GM19467 (cell line): ENCODE data around the gene PPP1R3C.

Experiments used
- ATAC-seq: cut with Tn5 transposase; IDR thresholded peaks from one replicate; pipeline ENCODE4 v1.9.1; 2021; ENCODE audit warnings: mild to moderate bottlenecking, moderate library complexity; ENCODE audit not compliant: unreplicated experiment

Gene PPP1R3C

DNA sequence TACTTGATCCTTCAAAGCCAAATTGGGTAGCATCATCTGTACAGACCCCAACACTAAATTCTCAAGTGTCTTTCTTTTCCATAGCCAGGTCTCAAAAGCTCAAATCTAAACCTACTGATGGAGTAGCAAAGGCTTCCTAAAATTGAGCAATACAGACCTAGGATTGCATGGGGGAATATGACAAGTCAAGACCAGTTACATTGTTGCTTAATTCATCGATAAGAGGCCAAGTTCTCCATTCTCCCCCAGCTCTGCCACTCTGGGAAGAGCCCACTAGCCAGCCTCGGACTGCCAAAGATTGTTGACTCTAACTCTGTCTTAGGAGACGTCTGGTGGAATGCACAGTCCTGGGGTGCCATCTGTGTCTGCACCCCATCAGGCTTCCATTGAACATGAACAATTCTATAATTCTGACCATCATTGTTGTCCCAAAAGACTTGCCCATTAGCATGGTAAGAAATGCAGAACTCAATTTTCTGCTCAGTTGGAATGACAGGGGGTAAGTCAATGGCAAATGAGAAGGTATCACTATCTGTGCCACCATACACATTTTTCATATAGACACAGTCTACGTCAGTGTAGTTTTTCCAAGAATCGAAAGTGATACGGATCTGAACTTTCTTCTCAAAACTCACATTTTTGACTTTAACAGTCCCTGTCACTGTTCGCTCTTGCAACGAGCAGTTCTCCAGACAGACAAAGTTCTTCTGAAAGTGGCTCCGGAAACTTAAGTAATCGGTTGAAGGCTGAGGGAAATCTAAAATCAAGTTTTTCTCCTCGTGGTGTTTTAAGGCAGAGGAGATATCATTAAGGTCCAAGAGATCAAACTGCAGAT, 2.9 kb downstream of the PPP1R3C start:
- ATAC-seq, result no peak

DNA sequence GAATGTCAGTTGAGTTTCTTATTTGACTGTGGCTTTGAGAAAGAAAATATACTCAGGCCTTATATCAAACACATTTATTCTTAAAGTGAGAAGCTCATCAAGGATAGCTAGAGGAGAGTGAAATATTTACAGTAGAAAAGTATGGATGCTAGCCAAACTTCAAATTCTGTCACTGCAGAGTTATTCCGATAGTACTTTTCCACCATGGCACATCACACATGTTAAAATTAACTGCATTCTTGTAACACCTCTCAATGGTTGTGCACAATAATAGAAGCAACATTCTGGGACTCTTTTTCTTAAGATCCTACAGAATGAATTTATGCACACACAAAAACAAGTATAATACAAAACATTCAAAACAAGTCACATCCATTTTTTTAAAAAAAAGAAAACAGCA, 4.5 kb downstream of the PPP1R3C start:
- no peak for ATAC-seq

GRCh38 chr10:91627344-91628102, 5.3 kb downstream of the PPP1R3C start:
- no peak for ATAC-seq

- no peak for ATAC-seq
Observed at GRCh38 chr10:91626936-91627335, 5.9 kb downstream of the PPP1R3C start.

- ATAC-seq, result no peak
Observed at GRCh38 chr10:91624633-91625032, 8.2 kb downstream of the PPP1R3C start.

- ATAC-seq, result no peak
Observed at GRCh38 chr10:91622601-91623000, 10.3 kb downstream of the PPP1R3C start.

GRCh38 chr10:91621483-91622113, 11.3 kb downstream of the PPP1R3C start:
- no peak for ATAC-seq

DNA sequence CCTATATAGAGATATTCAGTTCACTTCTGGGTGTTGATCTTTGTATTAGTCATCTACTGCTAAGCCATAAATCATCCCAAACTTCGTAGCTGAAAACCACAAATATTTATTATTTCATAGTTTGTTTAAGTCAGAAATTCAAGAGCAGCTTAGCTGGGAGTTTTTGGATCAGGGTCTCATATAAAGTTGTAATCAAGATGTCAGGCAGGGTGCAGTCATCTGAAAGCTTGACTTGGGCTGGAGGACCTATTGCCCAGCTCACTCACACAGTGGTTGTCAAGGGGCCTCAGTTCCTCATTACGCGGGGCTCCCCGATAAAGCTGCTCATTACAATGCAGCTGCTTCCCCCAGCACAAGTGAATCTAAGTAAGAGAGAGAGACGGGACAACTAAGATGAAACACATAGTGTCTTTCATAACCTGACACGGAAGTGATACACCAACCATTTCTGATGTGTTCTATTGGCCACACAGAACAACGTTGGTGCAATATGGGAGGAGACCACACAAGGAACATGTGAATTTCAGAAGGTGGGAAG, 15.7 kb downstream of the PPP1R3C start:
- ATAC-seq, result no peak

- no peak for ATAC-seq
Observed at GRCh38 chr10:91616137-91616536, 16.7 kb downstream of the PPP1R3C start.

GRCh38 chr10:91614225-91614624, 18.6 kb downstream of the PPP1R3C start:
- no peak for ATAC-seq

GRCh38 chr10:91613411-91614187, 19.3 kb downstream of the PPP1R3C start:
- no peak for ATAC-seq

DNA sequence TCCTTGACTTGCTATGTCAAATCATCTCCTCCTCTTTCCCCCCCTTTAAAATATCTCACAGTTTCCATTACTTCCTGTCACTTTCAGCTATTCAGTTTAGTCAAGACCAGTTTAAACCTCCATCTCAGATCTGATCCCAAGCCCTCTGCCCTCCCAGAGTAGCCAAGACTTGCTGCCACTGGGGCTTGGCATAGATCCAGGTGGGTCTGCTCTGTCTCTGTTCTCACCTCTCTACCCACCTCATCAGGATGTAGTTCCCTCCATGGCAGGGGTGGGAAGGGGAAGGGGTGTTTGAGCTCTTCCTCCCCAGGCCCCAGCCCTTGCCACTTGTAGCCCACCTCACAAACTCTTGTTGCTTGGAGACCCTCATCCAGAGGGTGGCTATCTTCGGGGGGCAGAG, 22.0 kb downstream of the PPP1R3C start:
- ATAC-seq, result no peak

- no peak for ATAC-seq
Observed at GRCh38 chr10:91610444-91610843, 22.4 kb downstream of the PPP1R3C start.

GRCh38 chr10:91607646-91608403, 25.0 kb downstream of the PPP1R3C start:
- ATAC-seq, result no peak

GRCh38 chr10:91605968-91606367, 26.9 kb downstream of the PPP1R3C start:
- ATAC-seq, result no peak

GRCh38 chr10:91604553-91605534, 28.0 kb downstream of the PPP1R3C start:
- ATAC-seq, result no peak

- no peak for ATAC-seq
Observed at GRCh38 chr10:91603931-91604331, 28.9 kb downstream of the PPP1R3C start.

DNA sequence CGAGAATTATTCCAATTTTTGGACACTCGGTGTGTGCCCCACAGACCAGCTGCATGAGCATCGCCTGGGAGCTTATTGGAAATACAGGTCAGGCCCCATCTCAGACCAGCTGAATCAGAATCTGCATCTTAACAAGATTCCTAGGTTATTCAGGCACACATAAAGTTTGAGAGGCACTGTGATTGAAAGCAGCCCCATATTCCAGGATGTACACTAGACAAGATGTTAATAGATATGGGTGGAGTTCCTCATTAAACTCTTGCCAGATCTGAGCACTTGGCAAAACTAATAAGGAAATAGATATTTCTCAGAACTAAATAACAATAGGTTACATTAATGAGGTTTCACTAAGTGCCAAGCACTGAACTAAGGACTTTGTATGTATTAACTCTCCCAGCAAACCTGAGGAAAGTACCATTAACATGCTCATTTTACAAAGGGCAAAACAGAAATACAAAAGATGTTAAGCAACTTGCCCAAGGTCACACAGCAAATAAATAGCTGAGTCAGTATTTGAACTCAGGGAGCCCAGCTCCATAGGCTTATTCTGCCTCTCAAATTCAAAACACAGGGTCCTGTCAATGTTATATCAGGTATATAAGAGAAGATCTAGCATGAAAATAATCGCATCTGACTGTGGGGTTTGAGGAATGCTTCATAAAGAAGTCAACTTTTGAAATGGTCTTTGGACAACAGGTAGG, 29.9 kb downstream of the PPP1R3C start:
- ATAC-seq, result no peak
